SIG-M5 treated with dmso at 0.1 percent for 504 hours (cell line): ENCODE measurements around the gene GABRP.

Source experiments
- DNase-seq: peaks from one replicate; lab custom pipeline; 2025; ENCODE audit not compliant: unreplicated experiment; lab: John Stamatoyannopoulos, UW

The GABRP gene

DNA sequence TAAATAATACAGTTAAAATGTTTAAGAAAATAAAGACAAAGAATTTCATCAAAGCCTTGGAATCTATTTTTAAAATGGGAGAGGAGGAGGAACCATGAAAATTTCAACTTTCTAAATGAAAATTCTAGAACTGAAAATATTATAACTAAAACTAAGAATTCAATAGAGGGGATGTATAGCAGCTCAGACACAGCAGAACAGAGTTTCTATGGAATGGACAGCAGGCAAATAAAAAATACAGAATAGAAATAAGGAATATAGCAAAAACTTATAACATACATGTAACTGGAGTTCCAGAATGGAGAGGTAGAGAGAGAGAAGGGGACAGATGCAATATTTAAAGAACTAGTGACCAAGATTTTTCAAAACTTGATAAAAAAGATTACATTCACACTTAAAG lies 76.9 kb downstream of the GABRP start:
- DNase-seq: no peak

DNA sequence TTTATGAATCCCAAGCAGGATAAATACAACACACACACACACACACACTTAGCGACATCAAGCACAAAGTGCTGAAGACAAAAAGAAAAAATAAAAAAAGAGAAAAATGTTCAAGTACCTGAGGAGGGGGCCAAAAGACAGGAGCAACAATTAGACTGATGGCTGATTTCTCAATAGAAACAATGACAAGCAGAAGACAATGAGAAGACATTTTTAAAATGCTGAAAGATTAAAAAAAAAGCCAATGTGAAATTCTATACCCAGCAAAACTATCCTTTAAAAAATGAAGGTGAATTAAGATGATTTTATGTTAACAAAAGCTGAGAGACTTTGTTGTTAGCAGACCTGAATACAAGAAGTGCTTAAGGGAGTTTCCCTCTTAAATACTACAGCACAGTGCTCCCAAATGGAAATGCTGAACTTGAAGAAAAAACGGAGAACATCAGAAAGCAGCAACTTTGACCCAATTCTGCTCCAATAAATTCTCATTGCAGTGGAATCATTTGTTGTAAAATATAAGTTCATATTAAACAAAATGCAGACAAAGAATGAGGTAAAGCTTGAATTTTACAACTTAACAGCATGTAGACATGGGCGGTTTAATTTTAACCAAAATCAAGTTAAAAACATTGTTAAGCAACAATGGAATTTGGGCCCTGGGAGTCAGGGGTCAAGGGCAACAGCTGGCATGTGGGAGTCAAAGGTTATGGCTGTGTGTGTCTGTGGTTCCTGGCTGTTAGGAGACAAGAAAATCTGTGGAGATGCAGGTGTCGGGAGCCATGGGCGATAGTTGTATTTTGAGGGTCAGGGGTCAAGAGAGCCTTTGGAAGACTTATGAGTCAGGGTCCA lies 77.5 kb downstream of the GABRP start:
- DNase-seq: no peak

DNA sequence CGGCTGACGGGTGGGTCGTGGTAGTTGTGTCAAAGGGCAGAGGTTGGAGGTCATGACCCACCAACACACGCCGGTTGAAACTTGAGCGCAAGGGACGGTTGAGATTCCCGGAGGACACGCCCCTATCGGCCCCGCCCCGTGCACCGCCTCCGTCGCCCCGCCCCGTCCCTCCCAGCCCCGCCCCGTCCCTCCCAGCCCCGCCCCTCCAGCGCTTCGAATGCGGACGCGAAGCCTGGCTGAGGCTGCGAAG lies 78.1 kb downstream of the GABRP start:
- no peak for DNase-seq

DNA sequence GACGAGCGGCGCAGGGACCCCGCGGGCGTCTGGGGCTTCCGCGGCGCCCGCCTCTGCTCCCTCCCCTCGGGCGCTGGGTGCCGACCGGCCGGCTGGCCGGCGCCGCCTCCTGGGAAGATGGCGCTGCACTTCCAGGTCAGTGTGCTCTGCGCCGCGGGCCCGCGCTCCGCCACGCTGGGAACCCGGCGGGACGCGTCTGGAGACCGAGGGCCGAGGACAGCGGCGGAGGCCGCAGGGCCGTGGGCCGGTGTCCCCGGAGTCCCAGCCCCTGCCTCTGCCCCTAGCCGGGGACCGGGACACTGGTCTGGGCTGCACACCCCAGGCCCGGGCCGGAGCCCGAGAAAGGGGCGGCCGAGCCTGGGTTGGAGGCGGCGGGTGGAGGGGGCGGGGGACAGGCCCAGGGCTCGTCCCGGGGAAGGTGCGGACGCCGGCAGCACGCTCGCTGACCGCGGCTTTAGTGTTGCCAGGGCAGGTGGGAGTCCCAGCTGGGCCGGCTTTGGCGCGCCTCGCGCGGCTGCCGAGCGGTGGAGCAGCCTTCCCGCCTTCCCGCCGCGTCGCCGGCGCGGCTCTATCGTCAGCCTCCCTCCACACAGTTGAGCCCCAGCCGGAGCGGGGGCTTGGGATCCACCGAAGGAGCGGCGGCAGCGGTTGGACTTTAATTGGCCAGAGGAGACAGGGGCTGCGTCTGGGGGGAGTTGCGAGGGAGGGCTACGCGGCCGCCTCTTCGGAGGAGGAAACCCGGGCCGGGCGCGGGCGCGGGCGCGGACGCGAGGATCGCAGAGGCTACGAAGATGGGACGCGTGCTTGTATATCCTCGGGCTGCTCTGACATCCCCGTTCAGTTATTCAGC lies 78.6 kb downstream of the GABRP start, which contains the start of gene RANBP17:
Gene RANBP17, plus strand, starts transcription at position 102 of the 850 bp plus-strand sequence.
- DNase-seq: peak; percentile 23

DNA sequence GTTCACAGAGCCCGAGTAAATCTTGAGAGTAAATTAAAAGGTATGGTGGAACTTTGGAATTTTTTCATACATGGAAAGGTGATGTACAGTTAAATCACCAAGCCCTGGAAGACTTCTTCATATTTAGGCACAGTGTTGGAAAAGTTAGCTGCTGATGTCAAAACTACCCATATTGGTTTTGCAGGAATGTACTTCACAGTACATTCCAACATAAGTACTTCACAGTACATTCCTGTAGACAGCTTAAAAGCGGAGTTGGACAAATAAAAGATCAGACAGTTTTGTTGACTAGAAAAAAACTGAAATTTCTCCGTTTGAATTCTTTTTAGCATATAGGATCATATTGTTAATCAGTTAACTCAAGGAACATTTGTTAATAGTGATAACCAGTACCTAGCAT lies 80.1 kb downstream of the GABRP start:
- DNase-seq: no peak
